ENCODE results near the gene AMPD2. TPM values are rescaled to one million over a fixed set of nuclear protein-coding genes. Genes with fewer than 3 reads are reported as not detected.

Gene AMPD2
- total RNA-seq, 4 donors from 2014 or later, result 30.9 to 62.1 (median 40.7) TPM

GRCh38 chr1:109609881-109610280 lies 9.8 kb upstream of the AMPD2 start:
- TF ChIP-seq POLR2A (IDR thresholded peaks at IDR 0.05), result no peak
- TF ChIP-seq CTCF (IDR thresholded peaks at IDR 0.05), result no peak
- WGBS, 2 donors, result 95 to 96% methylated on average over 3 of the region's 3 CpGs
- no peak overlapping the region for H3K4me3 ChIP-seq (ENCODE audit: low read depth, poor library complexity, severe bottlenecking)
- DNase-seq (ENCODE audit: low spot score in 2 of 2), result no peak
- intact Hi-C loops (cut with DNase I; ENCODE audit: low total_unique reads), result loop anchor here (10.0 kb wide), 1 partner anchor 45 kb away; no protein-coding TSS in a partner anchor

GRCh38 chr1:109610609-109611307 lies 8.9 kb upstream of the AMPD2 start:
- 52 to 56% methylated on average over 3 of the region's 3 CpGs for WGBS, 2 donors
- intact Hi-C loops (cut with DNase I; ENCODE audit: low total_unique reads), result loop anchor here (10.0 kb wide), 1 partner anchor 46 kb away; no protein-coding TSS in a partner anchor
- H3K4me3 ChIP-seq (ENCODE audit: low read depth, poor library complexity, severe bottlenecking), result no peak overlapping the region
- no peak for TF ChIP-seq CTCF (IDR thresholded peaks at IDR 0.05)
- no peak for TF ChIP-seq POLR2A (IDR thresholded peaks at IDR 0.05)
- no peak for DNase-seq (ENCODE audit: low spot score in 2 of 2)

- TF ChIP-seq CTCF (IDR thresholded peaks at IDR 0.05), result no peak
- H3K4me3 ChIP-seq (ENCODE audit: low read depth, poor library complexity, severe bottlenecking), result no peak overlapping the region
- WGBS, 2 donors, result 92 to 96% methylated on average over 13 of the region's 13 CpGs
- intact Hi-C loops (cut with DNase I; ENCODE audit: low total_unique reads), result loop anchor here (10.0 kb wide), 1 partner anchor 47 kb away; no protein-coding TSS in a partner anchor
- DNase-seq (ENCODE audit: low spot score in 2 of 2), result no peak
Observed at GRCh38 chr1:109611308-109611990, 8.2 kb upstream of the AMPD2 start.

GRCh38 chr1:109613361-109614147 lies 6.1 kb upstream of the AMPD2 start:
- 44 to 56% methylated on average over 7 of the region's 7 CpGs for WGBS, 2 donors
- no peak overlapping the region for H3K4me3 ChIP-seq (ENCODE audit: low read depth, poor library complexity, severe bottlenecking)
- no peak for TF ChIP-seq POLR2A (IDR thresholded peaks at IDR 0.05)
- no peak for TF ChIP-seq CTCF (IDR thresholded peaks at IDR 0.05)
- intact Hi-C loops (cut with DNase I; ENCODE audit: low total_unique reads), result loop anchor here (10.0 kb wide), 1 partner anchor 49 kb away; no protein-coding TSS in a partner anchor
- DNase-seq (ENCODE audit: low spot score in 2 of 2), result no peak

- 59 to 64% methylated on average over 3 of the region's 3 CpGs for WGBS, 2 donors
- DNase-seq (ENCODE audit: low spot score in 2 of 2), result no peak
- no peak overlapping the region for H3K4me3 ChIP-seq (ENCODE audit: low read depth, poor library complexity, severe bottlenecking)
- intact Hi-C loops (cut with DNase I; ENCODE audit: low total_unique reads), result loop anchor here (10.0 kb wide), 1 partner anchor 51 kb away; no protein-coding TSS in a partner anchor
- TF ChIP-seq POLR2A (IDR thresholded peaks at IDR 0.05) (no peak), CTCF (IDR thresholded peaks at IDR 0.05) (no peak)
Observed at GRCh38 chr1:109615879-109616278, 3.8 kb upstream of the AMPD2 start.
